Measurements from ENCODE around the gene BET1L. TPM values are rescaled to one million over a fixed set of nuclear protein-coding genes. Genes with fewer than 3 reads are reported as not detected.
"Not testable (repeated sequence)": the region's sequence is repeated elsewhere in the genome, so short reads cannot be mapped to it uniquely, and the experiment has no call there.

The BET1L gene
- total RNA-seq, 5 donors from 2014 or later (not counting 1 experiment from before 2014, with no cell fraction given) = 68.4 to 106 (median 102) TPM

GRCh38 chr11:240315-240714 is 33.1 kb upstream of the BET1L start:
- H3K4me1 ChIP-seq (ENCODE audit: control insufficient read depth in 1 of 2, extremely low read depth in 1 of 2, insufficient read depth in 2 of 2, low read length in 2 of 2) = peaks cover 10 to 16% of the 10 kb centered on the region in 2 experiments
- H3K27ac ChIP-seq (ENCODE audit: low read length) = peak overlapping the region; percentile 2
- no peaks in the 10 kb centered on the region for H3K27me3 Mint-ChIP-seq
- no CpG with 5 or more reads among the region's 1 CpG for WGBS (ENCODE audit: insufficient coverage)
- ChIA-PET POLR2A (no interaction called here), CTCF (interaction anchor here in 1 of 2 donors (1.0 kb wide), 1 partner anchor 10 kb away, joined by 5 read pairs; no protein-coding TSS in a partner anchor)
- H3K27me3 ChIP-seq (replicated peaks in 1 of 2; ENCODE audit: control insufficient read depth in 2 of 2, extremely low read depth in 1 of 2, insufficient read depth in 2 of 2, low read length in 1 of 2) = no peaks in the 10 kb centered on the region
- H3K4me1 Mint-ChIP-seq = peaks cover 51 to 55% (median 54%) of the 10 kb centered on the region in 3 donors
- H3K4me3 Mint-ChIP-seq = no peak overlapping the region
- H3K4me3 ChIP-seq (ENCODE audit: control insufficient read depth in 1 of 2, extremely low read depth in 1 of 2, low read length in 1 of 2) = no peak overlapping the region
- H3K27ac Mint-ChIP-seq = no peak overlapping the region
- no peak for ATAC-seq (replicated peaks in 1 of 4)
- H3K36me3 ChIP-seq (ENCODE audit: control insufficient read depth in 2 of 2, extremely low read depth in 1 of 2, insufficient read depth in 1 of 2, low read length in 1 of 2) = peaks cover 5 to 47% of the 10 kb centered on the region in 2 donors
- DNase-seq = no peak
- no peaks in the 10 kb centered on the region for H3K9me3 ChIP-seq
- peaks cover 33% of the 10 kb centered on the region for H3K36me3 Mint-ChIP-seq
- no peaks in the 10 kb centered on the region for H3K9me3 Mint-ChIP-seq

GRCh38 chr11:238346-238745 is 31.1 kb upstream of the BET1L start:
- Histone ChIP-seq H3K36me3 (ENCODE audit: control insufficient read depth in 2 of 2, extremely low read depth in 1 of 2, insufficient read depth in 1 of 2, low read length in 1 of 2) (peaks cover 5 to 28% of the 10 kb centered on the region in 2 donors), H3K4me1 (ENCODE audit: control insufficient read depth in 1 of 2, extremely low read depth in 1 of 2, insufficient read depth in 2 of 2, low read length in 2 of 2) (peaks cover 12 to 25% of the 10 kb centered on the region in 2 experiments)
- 95% methylated on average over 6 of the region's 7 CpGs for WGBS (ENCODE audit: insufficient coverage)
- not testable (repeated sequence) for DNase-seq; H3K9me3 Mint-ChIP-seq; H3K27me3 Mint-ChIP-seq; H3K27ac ChIP-seq (ENCODE audit: low read length); ATAC-seq (replicated peaks in 1 of 4); H3K9me3 ChIP-seq; H3K4me3 ChIP-seq (ENCODE audit: control insufficient read depth in 1 of 2, extremely low read depth in 1 of 2, low read length in 1 of 2); H3K27me3 ChIP-seq (replicated peaks in 1 of 2; ENCODE audit: control insufficient read depth in 2 of 2, extremely low read depth in 1 of 2, insufficient read depth in 2 of 2, low read length in 1 of 2)
- peak overlapping the region; percentile 94 to 98 (median 96) for H3K4me3 Mint-ChIP-seq
- ChIA-PET CTCF (interaction anchor here in 1 of 2 donors (0.8 to 1.2 kb wide), 2 partner anchors 31 to 87 kb away, joined by 3 read pairs; partner anchors contain the start of genes BET1L and RIC8A), POLR2A (interaction anchor here in 1 of 2 donors (0.6 to 2.0 kb wide), 4 partner anchors 12 to 74 kb away, joined by 3 to 5 read pairs (median 3); no protein-coding TSS in a partner anchor)
- H3K4me1 Mint-ChIP-seq = peaks cover 55 to 58% (median 57%) of the 10 kb centered on the region in 3 donors
- H3K36me3 Mint-ChIP-seq = peaks cover 22% of the 10 kb centered on the region
- H3K27ac Mint-ChIP-seq = peak overlapping the region in 1 of 2 donors; percentile 69

- CTCF ChIA-PET = interaction anchor here (0.6 to 1.4 kb wide), 6 partner anchors 14 to 273 kb away, joined by 3 to 8 read pairs (median 3); partner anchors contain the start of genes BET1L (in 1 of the 2) and PGGHG (in 1 of the 2)
- Mint-ChIP-seq H3K27me3 (no peaks in the 10 kb centered on the region), H3K36me3 (peaks cover 15% of the 10 kb centered on the region), H3K4me1 (peaks cover 47 to 55% (median 53%) of the 10 kb centered on the region in 3 donors), H3K27ac (peak within 1 kb of the TSS; percentile 99 to 100), H3K9me3 (no peaks in the 10 kb centered on the region), H3K4me3 (peak within 1 kb of the TSS; percentile 94 to 98 (median 96))
- no peaks in the 10 kb centered on the region for H3K9me3 ChIP-seq
- H3K4me1 ChIP-seq (ENCODE audit: control insufficient read depth in 1 of 2, extremely low read depth in 1 of 2, insufficient read depth in 2 of 2, low read length in 2 of 2) = peaks cover 12 to 25% of the 10 kb centered on the region in 2 experiments
- H3K36me3 ChIP-seq (ENCODE audit: control insufficient read depth in 2 of 2, extremely low read depth in 1 of 2, insufficient read depth in 1 of 2, low read length in 1 of 2) = peaks cover 5 to 20% of the 10 kb centered on the region in 2 donors
- H3K27ac ChIP-seq (ENCODE audit: low read length) = peak within 1 kb of the TSS; percentile 99
- no peaks in the 10 kb centered on the region for H3K27me3 ChIP-seq (replicated peaks in 1 of 2; ENCODE audit: control insufficient read depth in 2 of 2, extremely low read depth in 1 of 2, insufficient read depth in 2 of 2, low read length in 1 of 2)
- DNase-seq (peak; percentile 73 to 92 (median 85)), ATAC-seq (replicated peaks in 1 of 4) (peak; percentile 70 to 85 (median 83))
- POLR2A ChIA-PET = interaction anchor here (0.5 to 2.0 kb wide), 11 partner anchors 14 to 1301 kb away, joined by 3 to 13 read pairs (median 4); no protein-coding TSS in a partner anchor
- WGBS (ENCODE audit: insufficient coverage) = under 1% methylated on average over 56 of the region's 62 CpGs
- peak within 1 kb of the TSS; percentile 96 to 100 for H3K4me3 ChIP-seq (ENCODE audit: control insufficient read depth in 1 of 2, extremely low read depth in 1 of 2, low read length in 1 of 2)
Measured at GRCh38 chr11:236774-237767, 29.9 kb upstream of the BET1L start, which contains the start of gene PSMD13. PSMD13 (plus strand) TSS chr11:236976; CDS start chr11:237050, 74 bp downstream.

- peak; percentile 77 to 90 (median 87) for ATAC-seq (replicated peaks in 1 of 4)
- peaks cover 6% of the 10 kb centered on the region for H3K36me3 Mint-ChIP-seq
- H3K27me3 Mint-ChIP-seq = no peaks in the 10 kb centered on the region
- ChIA-PET CTCF (interaction anchor here in 1 of 2 donors (0.8 to 1.1 kb wide), 3 partner anchors 29 to 171 kb away, joined by 3 read pairs; partner anchors contain the start of genes BET1L and PGGHG), POLR2A (interaction anchor here in 1 of 2 donors (0.6 to 2.0 kb wide), 2 partner anchors 15 to 28 kb away, joined by 5 to 13 read pairs; no protein-coding TSS in a partner anchor)
- H3K9me3 Mint-ChIP-seq = no peaks in the 10 kb centered on the region
- peaks cover 38 to 46% (median 44%) of the 10 kb centered on the region in 3 donors for H3K4me1 Mint-ChIP-seq
- Histone ChIP-seq H3K4me1 (ENCODE audit: control insufficient read depth in 1 of 2, extremely low read depth in 1 of 2, insufficient read depth in 2 of 2, low read length in 2 of 2) (peaks cover 12 to 25% of the 10 kb centered on the region in 2 experiments), H3K27ac (ENCODE audit: low read length) (peak within 1 kb of the TSS; percentile 99), H3K4me3 (ENCODE audit: control insufficient read depth in 1 of 2, extremely low read depth in 1 of 2, low read length in 1 of 2) (peak within 1 kb of the TSS; percentile 96 to 100), H3K27me3 (replicated peaks in 1 of 2; ENCODE audit: control insufficient read depth in 2 of 2, extremely low read depth in 1 of 2, insufficient read depth in 2 of 2, low read length in 1 of 2) (no peaks in the 10 kb centered on the region), H3K9me3 (no peaks in the 10 kb centered on the region), H3K36me3 (ENCODE audit: control insufficient read depth in 2 of 2, extremely low read depth in 1 of 2, insufficient read depth in 1 of 2, low read length in 1 of 2) (peaks cover 5 to 12% of the 10 kb centered on the region in 2 donors)
- peak within 1 kb of the TSS; percentile 94 to 98 (median 96) for H3K4me3 Mint-ChIP-seq
- peak; percentile 70 to 93 (median 82) for DNase-seq
- peak within 1 kb of the TSS; percentile 99 to 100 for H3K27ac Mint-ChIP-seq
- under 1% methylated on average over 41 of the region's 70 CpGs for WGBS (ENCODE audit: insufficient coverage)
Measured at GRCh38 chr11:235997-236773, 29.0 kb upstream of the BET1L start, which contains the start of gene SIRT3. SIRT3 (minus strand) TSS chr11:236342; CDS start chr11:236328, 14 bp downstream.

GRCh38 chr11:235609-235996 is 28.4 kb upstream of the BET1L start:
- Histone ChIP-seq H3K9me3 (no peaks in the 10 kb centered on the region), H3K27me3 (replicated peaks in 1 of 2; ENCODE audit: control insufficient read depth in 2 of 2, extremely low read depth in 1 of 2, insufficient read depth in 2 of 2, low read length in 1 of 2) (no peaks in the 10 kb centered on the region), H3K36me3 (ENCODE audit: control insufficient read depth in 2 of 2, extremely low read depth in 1 of 2, insufficient read depth in 1 of 2, low read length in 1 of 2) (peaks cover 5 to 9% of the 10 kb centered on the region in 2 donors), H3K27ac (ENCODE audit: low read length) (peak overlapping the region; percentile 73), H3K4me1 (ENCODE audit: control insufficient read depth in 1 of 2, extremely low read depth in 1 of 2, insufficient read depth in 2 of 2, low read length in 2 of 2) (peaks cover 12 to 25% of the 10 kb centered on the region in 2 experiments), H3K4me3 (ENCODE audit: control insufficient read depth in 1 of 2, extremely low read depth in 1 of 2, low read length in 1 of 2) (peak overlapping the region; percentile 60 to 100)
- ATAC-seq (replicated peaks in 1 of 4) (peak; percentile 35 to 73 (median 42)), DNase-seq (peak in 24 of 35 experiments; percentile 54 to 87 (median 70))
- Mint-ChIP-seq H3K4me1 (peaks cover 36 to 44% (median 43%) of the 10 kb centered on the region in 3 donors), H3K27ac (peak overlapping the region; percentile 83 to 85), H3K9me3 (no peaks in the 10 kb centered on the region), H3K36me3 (peaks cover 5% of the 10 kb centered on the region), H3K4me3 (peak overlapping the region; percentile 81 to 94 (median 90)), H3K27me3 (no peaks in the 10 kb centered on the region)
- ChIA-PET CTCF (no interaction called here), POLR2A (interaction anchor here in 1 of 2 donors (1.0 kb wide), 1 partner anchor 28 kb away, joined by 4 read pairs; the partner anchor contains the start of genes BET1L and RIC8A)
- WGBS (ENCODE audit: insufficient coverage) = 3% methylated on average over 7 of the region's 13 CpGs

Measured in T-cell (primary cell).